ENCODE results near the gene CRYBA4. TPM values are rescaled to one million over a fixed set of nuclear protein-coding genes. Genes with fewer than 3 reads are reported as not detected.

The CRYBA4 gene
- polyA plus RNA-seq, 1 of the 3 experiments (the other 2 are of a cell fraction), result not detected

DNA sequence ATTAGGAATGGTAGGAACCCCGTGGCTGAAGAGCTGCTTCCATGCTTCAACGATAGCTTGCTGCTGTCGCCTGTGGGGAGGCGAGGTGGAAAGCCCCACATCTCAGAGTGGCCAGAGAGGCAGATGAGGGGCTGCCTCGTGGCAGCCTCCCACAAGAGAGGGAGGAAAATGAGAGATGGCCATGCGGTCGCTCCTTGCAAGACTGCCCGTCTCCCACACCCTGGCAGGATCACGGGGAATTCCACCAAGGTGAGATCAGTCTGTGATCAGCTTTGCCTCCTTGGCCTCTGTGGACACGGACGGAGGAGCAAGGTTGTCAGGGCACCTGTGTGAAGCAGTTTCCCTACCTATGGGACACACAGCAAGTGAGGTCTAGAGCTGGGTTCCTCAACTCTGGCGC, 3.0 kb downstream of the CRYBA4 start:
- POLR2A ChIA-PET, result no interaction called here
- Histone ChIP-seq H3K79me2 (ENCODE audit: insufficient read depth) (no peaks in the 10 kb centered on the region), H3K27ac (ENCODE audit: low read depth in 2 of 2, low read length in 1 of 2) (no peak overlapping the region), H3K4me3 (ENCODE audit: low read depth in 2 of 2, low read length in 1 of 2) (no peak overlapping the region), H3K9me3 (no peaks in the 10 kb centered on the region), H3K36me3 (replicated peaks in 1 of 2; ENCODE audit: control insufficient read depth in 1 of 2, insufficient read depth in 2 of 2, low read length in 1 of 2) (no peaks in the 10 kb centered on the region), H3F3A (replicated peaks; ENCODE audit: insufficient read depth) (no peaks in the 10 kb centered on the region), H3K4me1 (ENCODE audit: control insufficient read depth in 1 of 2, insufficient read depth in 2 of 2, low read depth in 1 of 2, low read length in 1 of 2) (no peaks in the 10 kb centered on the region), H4K20me1 (ENCODE audit: insufficient read depth) (no peaks in the 10 kb centered on the region), H3K9ac (no peak overlapping the region), H3K4me2 (no peak overlapping the region), H3K27me3 (ENCODE audit: insufficient read depth) (no peaks in the 10 kb centered on the region; the same call in 1 of the 2 replicates), H3K9me2 (no peaks in the 10 kb centered on the region), H2AFZ (ENCODE audit: low read depth) (no peak overlapping the region)
- DNase-seq, result no peak
- CTCF ChIA-PET, result interaction anchor here (1.1 kb wide), 1 partner anchor 258 kb away, joined by 3 read pairs; no protein-coding TSS in a partner anchor
- TF ChIP-seq RCOR1 (IDR thresholded peaks at IDR 0.05; ENCODE audit: low read length) (no peak), POLR2AphosphoS5 (IDR thresholded peaks at IDR 0.05; ENCODE audit: low read depth, low read length) (no peak), YY1 (IDR thresholded peaks at IDR 0.05; ENCODE audit: low read depth) (no peak), SIN3A (IDR thresholded peaks at IDR 0.05; ENCODE audit: borderline replicate concordance, low read depth, low read length) (no peak), RFX5 (IDR thresholded peaks at IDR 0.05; ENCODE audit: low read length) (no peak)
- TF ChIP-seq, protein P1, sequence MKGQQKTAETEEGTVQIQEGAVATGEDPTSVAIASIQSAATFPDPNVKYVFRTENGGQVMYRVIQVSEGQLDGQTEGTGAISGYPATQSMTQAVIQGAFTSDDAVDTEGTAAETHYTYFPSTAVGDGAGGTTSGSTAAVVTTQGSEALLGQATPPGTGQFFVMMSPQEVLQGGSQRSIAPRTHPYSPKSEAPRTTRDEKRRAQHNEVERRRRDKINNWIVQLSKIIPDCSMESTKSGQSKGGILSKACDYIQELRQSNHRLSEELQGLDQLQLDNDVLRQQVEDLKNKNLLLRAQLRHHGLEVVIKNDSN (IDR thresholded peaks at IDR 0.05; ENCODE audit: borderline replicate concordance, low read depth), result no peak
- TF ChIP-seq, protein P2, sequence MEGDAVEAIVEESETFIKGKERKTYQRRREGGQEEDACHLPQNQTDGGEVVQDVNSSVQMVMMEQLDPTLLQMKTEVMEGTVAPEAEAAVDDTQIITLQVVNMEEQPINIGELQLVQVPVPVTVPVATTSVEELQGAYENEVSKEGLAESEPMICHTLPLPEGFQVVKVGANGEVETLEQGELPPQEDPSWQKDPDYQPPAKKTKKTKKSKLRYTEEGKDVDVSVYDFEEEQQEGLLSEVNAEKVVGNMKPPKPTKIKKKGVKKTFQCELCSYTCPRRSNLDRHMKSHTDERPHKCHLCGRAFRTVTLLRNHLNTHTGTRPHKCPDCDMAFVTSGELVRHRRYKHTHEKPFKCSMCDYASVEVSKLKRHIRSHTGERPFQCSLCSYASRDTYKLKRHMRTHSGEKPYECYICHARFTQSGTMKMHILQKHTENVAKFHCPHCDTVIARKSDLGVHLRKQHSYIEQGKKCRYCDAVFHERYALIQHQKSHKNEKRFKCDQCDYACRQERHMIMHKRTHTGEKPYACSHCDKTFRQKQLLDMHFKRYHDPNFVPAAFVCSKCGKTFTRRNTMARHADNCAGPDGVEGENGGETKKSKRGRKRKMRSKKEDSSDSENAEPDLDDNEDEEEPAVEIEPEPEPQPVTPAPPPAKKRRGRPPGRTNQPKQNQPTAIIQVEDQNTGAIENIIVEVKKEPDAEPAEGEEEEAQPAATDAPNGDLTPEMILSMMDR (IDR thresholded peaks at IDR 0.05), result no peak
- 62% methylated on average over 7 of the region's 12 CpGs for WGBS (ENCODE audit: low lambda C conversion rate)

GRCh38 chr22:26629988-26630761, 8.4 kb downstream of the CRYBA4 start:
- H3K4me1 ChIP-seq (ENCODE audit: control insufficient read depth in 1 of 2, insufficient read depth in 2 of 2, low read depth in 1 of 2, low read length in 1 of 2), result peaks cover 0 to 2% of the 10 kb centered on the region in 2 experiments; a peak in 1 of 4 replicates
- H4K20me1 ChIP-seq (ENCODE audit: insufficient read depth), result no peaks in the 10 kb centered on the region
- no peak overlapping the region for H3K27ac ChIP-seq (ENCODE audit: low read depth in 2 of 2, low read length in 1 of 2)
- WGBS (ENCODE audit: low lambda C conversion rate), result 84% methylated on average over 18 of the region's 18 CpGs
- no peaks in the 10 kb centered on the region for H3K9me3 ChIP-seq
- POLR2A ChIA-PET, result interaction anchor here (0.6 kb wide), 1 partner anchor 126 kb away, joined by 4 read pairs; no protein-coding TSS in a partner anchor
- DNase-seq, result no peak
- no peak overlapping the region for H3K4me2 ChIP-seq
- H3K4me3 ChIP-seq (ENCODE audit: low read depth in 2 of 2, low read length in 1 of 2), result no peak overlapping the region
- TF ChIP-seq, protein P3, sequence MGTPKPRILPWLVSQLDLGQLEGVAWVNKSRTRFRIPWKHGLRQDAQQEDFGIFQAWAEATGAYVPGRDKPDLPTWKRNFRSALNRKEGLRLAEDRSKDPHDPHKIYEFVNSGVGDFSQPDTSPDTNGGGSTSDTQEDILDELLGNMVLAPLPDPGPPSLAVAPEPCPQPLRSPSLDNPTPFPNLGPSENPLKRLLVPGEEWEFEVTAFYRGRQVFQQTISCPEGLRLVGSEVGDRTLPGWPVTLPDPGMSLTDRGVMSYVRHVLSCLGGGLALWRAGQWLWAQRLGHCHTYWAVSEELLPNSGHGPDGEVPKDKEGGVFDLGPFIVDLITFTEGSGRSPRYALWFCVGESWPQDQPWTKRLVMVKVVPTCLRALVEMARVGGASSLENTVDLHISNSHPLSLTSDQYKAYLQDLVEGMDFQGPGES (IDR thresholded peaks at IDR 0.05; ENCODE audit: low read depth, low read length), result no peak
- TF ChIP-seq TAF1 (IDR thresholded peaks at IDR 0.05; ENCODE audit: borderline replicate concordance, low read depth, low read length) (no peak), NRF1 (IDR thresholded peaks at IDR 0.05; ENCODE audit: low read depth, low read length) (no peak), SMC3 (IDR thresholded peaks at IDR 0.05; ENCODE audit: low read depth, low read length) (no peak), MAX (IDR thresholded peaks at IDR 0.05; ENCODE audit: low read depth) (no peak), TEAD4 (IDR thresholded peaks at IDR 0.05; ENCODE audit: borderline replicate concordance, insufficient read depth) (no peak), RFX5 (IDR thresholded peaks at IDR 0.05; ENCODE audit: low read length) (no peak), MXI1 (IDR thresholded peaks at IDR 0.05; ENCODE audit: low read depth, low read length) (no peak)
- TF ChIP-seq, protein P4, sequence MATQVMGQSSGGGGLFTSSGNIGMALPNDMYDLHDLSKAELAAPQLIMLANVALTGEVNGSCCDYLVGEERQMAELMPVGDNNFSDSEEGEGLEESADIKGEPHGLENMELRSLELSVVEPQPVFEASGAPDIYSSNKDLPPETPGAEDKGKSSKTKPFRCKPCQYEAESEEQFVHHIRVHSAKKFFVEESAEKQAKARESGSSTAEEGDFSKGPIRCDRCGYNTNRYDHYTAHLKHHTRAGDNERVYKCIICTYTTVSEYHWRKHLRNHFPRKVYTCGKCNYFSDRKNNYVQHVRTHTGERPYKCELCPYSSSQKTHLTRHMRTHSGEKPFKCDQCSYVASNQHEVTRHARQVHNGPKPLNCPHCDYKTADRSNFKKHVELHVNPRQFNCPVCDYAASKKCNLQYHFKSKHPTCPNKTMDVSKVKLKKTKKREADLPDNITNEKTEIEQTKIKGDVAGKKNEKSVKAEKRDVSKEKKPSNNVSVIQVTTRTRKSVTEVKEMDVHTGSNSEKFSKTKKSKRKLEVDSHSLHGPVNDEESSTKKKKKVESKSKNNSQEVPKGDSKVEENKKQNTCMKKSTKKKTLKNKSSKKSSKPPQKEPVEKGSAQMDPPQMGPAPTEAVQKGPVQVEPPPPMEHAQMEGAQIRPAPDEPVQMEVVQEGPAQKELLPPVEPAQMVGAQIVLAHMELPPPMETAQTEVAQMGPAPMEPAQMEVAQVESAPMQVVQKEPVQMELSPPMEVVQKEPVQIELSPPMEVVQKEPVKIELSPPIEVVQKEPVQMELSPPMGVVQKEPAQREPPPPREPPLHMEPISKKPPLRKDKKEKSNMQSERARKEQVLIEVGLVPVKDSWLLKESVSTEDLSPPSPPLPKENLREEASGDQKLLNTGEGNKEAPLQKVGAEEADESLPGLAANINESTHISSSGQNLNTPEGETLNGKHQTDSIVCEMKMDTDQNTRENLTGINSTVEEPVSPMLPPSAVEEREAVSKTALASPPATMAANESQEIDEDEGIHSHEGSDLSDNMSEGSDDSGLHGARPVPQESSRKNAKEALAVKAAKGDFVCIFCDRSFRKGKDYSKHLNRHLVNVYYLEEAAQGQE (IDR thresholded peaks at IDR 0.05; ENCODE audit: low read depth, low read length), result no peak
- no peak overlapping the region for H2AFZ ChIP-seq (ENCODE audit: low read depth)
- no peaks in the 10 kb centered on the region for H3K79me2 ChIP-seq (ENCODE audit: insufficient read depth)
- H3F3A ChIP-seq (replicated peaks; ENCODE audit: insufficient read depth), result no peaks in the 10 kb centered on the region
- H3K27me3 ChIP-seq (ENCODE audit: insufficient read depth), result no peaks in the 10 kb centered on the region
- CTCF ChIA-PET, result interaction anchor here (2.0 kb wide), 1 partner anchor 9 kb away, joined by 4 read pairs; no protein-coding TSS in a partner anchor
- H3K36me3 ChIP-seq (replicated peaks in 1 of 2; ENCODE audit: control insufficient read depth in 1 of 2, insufficient read depth in 2 of 2, low read length in 1 of 2), result no peaks in the 10 kb centered on the region
- no peaks in the 10 kb centered on the region for H3K9me2 ChIP-seq
- H3K9ac ChIP-seq, result no peak overlapping the region
